OCI-LY3 (cell line): ENCODE data around the gene ZFYVE28.

Experiments used
- H2AFZ ChIP-seq: fragments of 200-600, 300-600 bp; shearing (Covaris generic); 2 replicates; pipeline ENCODE4 v1.6.0; 2014; ENCODE audit warnings: antibody characterized with exemption, low read depth, low read length
- H3K27ac ChIP-seq: fragments of 200-600, 300-600 bp; sonication (generic); 2 replicates; pipeline ENCODE4 v1.5.1; 2014; ENCODE audit warnings: mild to moderate bottlenecking, low read length, moderate library complexity, mixed read lengths
- H3K27me3 ChIP-seq: fragments of 200-600, 300-600 bp; sonication (generic); 2 replicates; pipeline ENCODE4 v1.6.1; 2014; ENCODE audit warnings: low read depth, low read length, mixed read lengths
- H3K36me3 ChIP-seq: fragments of 200-600, 300-600 bp; sonication (generic); replicated peaks from 2 replicates; pipeline ENCODE3; 2014; ENCODE audit warnings: low read depth, low read length, mixed read lengths
- H3K4me1 ChIP-seq: fragments of 300-600, 200-600 bp; sonication (generic); 2 replicates; pipeline ENCODE4 v1.6.1; 2014; ENCODE audit warnings: low read length, mixed read lengths
- H3K4me2 ChIP-seq: fragments of 200-600, 300-600 bp; sonication (generic); 2 replicates; pipeline ENCODE4 v1.6.1; 2014; ENCODE audit warnings: low read length, mixed read lengths
- H3K4me3 ChIP-seq: fragments of 300-600, 200-600 bp; sonication (generic); 2 replicates; pipeline ENCODE4 v1.5.1; 2014; ENCODE audit warnings: antibody characterized with exemption, mild to moderate bottlenecking, low read length, moderate library complexity
- H3K79me2 ChIP-seq: fragments of 300-600, 200-600 bp; shearing (Covaris generic); 2 replicates; pipeline ENCODE4 v1.6.1; 2014; ENCODE audit warnings: mild to moderate bottlenecking, low read length, mixed read lengths
- H3K9ac ChIP-seq: fragments of 300-600, 200-600 bp; shearing (Covaris generic); 2 replicates; pipeline ENCODE4 v1.6.0; 2014; ENCODE audit warnings: mild to moderate bottlenecking, low read length, moderate library complexity
- H3K9me3 ChIP-seq: fragments of 200-600, 300-600 bp; shearing (Covaris generic); 2 replicates; pipeline ENCODE4 v1.6.1; 2014; ENCODE audit warnings: low read length, mixed read lengths; ENCODE audit not compliant: insufficient read depth
- H4K20me1 ChIP-seq: fragments of 200-600, 300-600 bp; sonication (generic); 2 replicates; pipeline ENCODE4 v1.6.1; 2016; ENCODE audit warnings: low read length, mixed read lengths; ENCODE audit not compliant: insufficient read depth
- EZH2phosphoT487 ChIP-seq: fragments of 200-600 bp; shearing (Covaris generic); IDR thresholded peaks from 2 replicates; pipeline ENCODE4 v1.6.1; 2018; ENCODE audit warnings: antibody characterized with exemption, mixed run types, low read depth
- TF ChIP-seq, protein P1 (sequence below): fragments of 200-600, 300-600 bp; sonication (generic); IDR thresholded peaks from 2 replicates; pipeline ENCODE4 v1.5.1; 2014; ENCODE audit warnings: antibody characterized with exemption, low read length, low read depth

Gene ZFYVE28

DNA sequence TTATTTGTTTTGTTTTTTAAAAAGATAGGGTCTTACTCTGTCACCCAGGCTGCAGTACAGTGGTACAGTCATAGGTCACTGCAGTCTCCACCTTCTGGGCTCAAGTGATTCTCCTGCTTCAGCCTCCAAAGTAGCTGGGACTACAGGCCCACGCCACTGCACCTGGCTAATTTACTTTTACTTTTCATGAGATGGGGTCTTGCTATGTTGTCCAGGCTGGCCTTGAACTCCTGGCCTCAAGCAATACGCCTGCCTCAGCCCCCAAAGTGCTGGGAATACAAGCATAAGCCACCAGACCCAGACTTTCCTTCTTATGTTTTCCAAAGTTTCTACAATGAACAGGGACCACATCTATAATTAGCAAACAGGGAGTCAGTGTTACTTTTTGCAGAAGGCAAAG lies 118.7 kb downstream of the ZFYVE28 start:
- no peaks in the 10 kb centered on the region for H3K9me3 ChIP-seq
- H3K36me3 ChIP-seq: no peaks in the 10 kb centered on the region
- H3K4me2 ChIP-seq: no peak overlapping the region
- no peaks in the 10 kb centered on the region for H4K20me1 ChIP-seq
- no peaks in the 10 kb centered on the region for H3K27me3 ChIP-seq
- TF ChIP-seq EZH2phosphoT487: no peak
- TF ChIP-seq, protein P1, sequence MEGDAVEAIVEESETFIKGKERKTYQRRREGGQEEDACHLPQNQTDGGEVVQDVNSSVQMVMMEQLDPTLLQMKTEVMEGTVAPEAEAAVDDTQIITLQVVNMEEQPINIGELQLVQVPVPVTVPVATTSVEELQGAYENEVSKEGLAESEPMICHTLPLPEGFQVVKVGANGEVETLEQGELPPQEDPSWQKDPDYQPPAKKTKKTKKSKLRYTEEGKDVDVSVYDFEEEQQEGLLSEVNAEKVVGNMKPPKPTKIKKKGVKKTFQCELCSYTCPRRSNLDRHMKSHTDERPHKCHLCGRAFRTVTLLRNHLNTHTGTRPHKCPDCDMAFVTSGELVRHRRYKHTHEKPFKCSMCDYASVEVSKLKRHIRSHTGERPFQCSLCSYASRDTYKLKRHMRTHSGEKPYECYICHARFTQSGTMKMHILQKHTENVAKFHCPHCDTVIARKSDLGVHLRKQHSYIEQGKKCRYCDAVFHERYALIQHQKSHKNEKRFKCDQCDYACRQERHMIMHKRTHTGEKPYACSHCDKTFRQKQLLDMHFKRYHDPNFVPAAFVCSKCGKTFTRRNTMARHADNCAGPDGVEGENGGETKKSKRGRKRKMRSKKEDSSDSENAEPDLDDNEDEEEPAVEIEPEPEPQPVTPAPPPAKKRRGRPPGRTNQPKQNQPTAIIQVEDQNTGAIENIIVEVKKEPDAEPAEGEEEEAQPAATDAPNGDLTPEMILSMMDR: no peak
- H3K79me2 ChIP-seq: no peaks in the 10 kb centered on the region
- H3K9ac ChIP-seq: no peak overlapping the region
- H3K4me1 ChIP-seq: peaks cover 10% of the 10 kb centered on the region
- no peak overlapping the region for H3K4me3 ChIP-seq
- no peak overlapping the region for H2AFZ ChIP-seq
- no peak overlapping the region for H3K27ac ChIP-seq

DNA sequence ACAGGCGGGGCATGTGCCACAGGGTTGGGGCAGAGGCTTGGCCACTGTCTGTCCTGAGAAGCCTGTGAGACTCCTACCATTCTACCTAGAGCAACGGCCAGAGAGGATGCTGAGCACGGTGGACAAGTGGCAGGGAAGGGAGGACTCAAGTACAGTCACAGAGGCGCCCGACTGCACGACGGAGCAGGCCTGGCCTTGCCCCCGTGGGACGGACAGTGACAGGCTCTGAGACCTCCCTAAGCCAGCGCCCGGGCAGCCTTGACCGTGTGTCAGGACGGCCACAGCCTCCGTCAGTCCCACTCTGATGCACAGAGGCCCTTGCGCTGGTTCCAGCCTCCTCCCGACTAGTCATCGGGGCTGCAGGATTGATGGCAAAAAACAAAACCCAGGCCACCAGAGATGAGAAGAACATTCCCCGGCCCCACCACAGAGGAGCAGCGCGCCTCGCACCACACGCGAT lies 119.9 kb downstream of the ZFYVE28 start:
- H3K36me3 ChIP-seq: no peaks in the 10 kb centered on the region

DNA sequence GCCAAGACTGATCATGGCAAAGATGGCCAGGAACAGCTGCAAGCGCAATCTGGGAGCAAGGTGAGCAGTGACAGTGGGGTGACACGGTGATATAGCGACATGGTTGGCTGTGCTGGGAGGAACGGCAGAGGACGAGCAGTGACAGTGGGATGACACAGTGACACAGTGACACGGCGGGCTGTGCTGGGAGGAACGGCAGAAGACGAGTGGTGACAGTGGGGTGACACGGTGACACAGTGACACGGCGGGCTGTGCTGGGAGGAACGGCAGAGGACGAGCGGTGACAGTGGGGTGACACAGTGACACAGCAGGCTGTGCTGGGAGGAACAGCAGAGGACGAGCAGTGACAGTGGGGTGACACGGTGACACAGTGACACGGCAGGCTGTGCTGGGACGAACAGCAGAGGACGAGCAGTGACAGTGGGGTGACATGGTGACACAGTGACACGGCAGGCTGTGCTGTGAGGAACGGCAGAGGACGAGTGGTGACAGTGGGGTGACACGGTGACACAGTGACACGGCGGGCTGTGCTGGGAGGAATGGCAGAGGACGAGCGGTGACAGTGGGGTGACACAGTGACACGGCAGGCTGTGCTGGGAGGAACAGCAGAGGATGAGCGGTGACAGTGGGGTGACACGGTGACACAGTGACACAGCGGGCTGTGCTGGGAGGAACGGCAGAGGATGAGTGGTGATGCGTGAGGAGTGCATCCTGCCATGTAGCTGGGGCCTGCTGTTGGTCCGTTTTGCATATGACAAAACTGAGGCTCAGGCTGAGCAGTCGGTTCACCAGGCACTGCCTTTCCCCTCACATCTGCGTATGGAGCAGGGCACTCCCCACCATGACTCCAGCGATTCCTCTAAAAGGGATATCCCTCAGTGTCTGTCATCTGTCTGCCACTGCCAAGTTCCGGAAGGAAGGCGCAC lies 120.6 kb downstream of the ZFYVE28 start:
- no peaks in the 10 kb centered on the region for H3K79me2 ChIP-seq

More for the DNA sequence above, 119.9 kb downstream of the ZFYVE28 start:
- peaks cover 10% of the 10 kb centered on the region for H3K4me1 ChIP-seq
- no peak overlapping the region for H3K4me2 ChIP-seq
- no peaks in the 10 kb centered on the region for H3K79me2 ChIP-seq
- H3K4me3 ChIP-seq: no peak overlapping the region
- H3K9me3 ChIP-seq: no peaks in the 10 kb centered on the region
- TF ChIP-seq, protein P1: no peak
- no peak for TF ChIP-seq EZH2phosphoT487
- H3K27me3 ChIP-seq: no peaks in the 10 kb centered on the region
- H2AFZ ChIP-seq: no peak overlapping the region
- no peaks in the 10 kb centered on the region for H4K20me1 ChIP-seq
- no peak overlapping the region for H3K9ac ChIP-seq
- no peak overlapping the region for H3K27ac ChIP-seq

More for the DNA sequence above, 120.6 kb downstream of the ZFYVE28 start:
- Histone ChIP-seq H3K9me3 (no peaks in the 10 kb centered on the region), H4K20me1 (no peaks in the 10 kb centered on the region), H3K36me3 (no peaks in the 10 kb centered on the region), H3K4me3 (no peak overlapping the region), H3K27ac (no peak overlapping the region), H3K4me2 (no peak overlapping the region), H3K27me3 (no peaks in the 10 kb centered on the region), H3K9ac (no peak overlapping the region), H3K4me1 (peaks cover 10% of the 10 kb centered on the region), H2AFZ (no peak overlapping the region)
- TF ChIP-seq, protein P1: no peak
- TF ChIP-seq EZH2phosphoT487: no peak
